Embryonic facial prominence (tissue), 1 donor: ENCODE results near the gene PARVA.

Experiments used
- DNase-seq: peaks from one replicate; pipeline ENCODE4 v3.0.0-alpha.2; 2016; ENCODE audit errors: extremely low spot score

Gene PARVA

DNA sequence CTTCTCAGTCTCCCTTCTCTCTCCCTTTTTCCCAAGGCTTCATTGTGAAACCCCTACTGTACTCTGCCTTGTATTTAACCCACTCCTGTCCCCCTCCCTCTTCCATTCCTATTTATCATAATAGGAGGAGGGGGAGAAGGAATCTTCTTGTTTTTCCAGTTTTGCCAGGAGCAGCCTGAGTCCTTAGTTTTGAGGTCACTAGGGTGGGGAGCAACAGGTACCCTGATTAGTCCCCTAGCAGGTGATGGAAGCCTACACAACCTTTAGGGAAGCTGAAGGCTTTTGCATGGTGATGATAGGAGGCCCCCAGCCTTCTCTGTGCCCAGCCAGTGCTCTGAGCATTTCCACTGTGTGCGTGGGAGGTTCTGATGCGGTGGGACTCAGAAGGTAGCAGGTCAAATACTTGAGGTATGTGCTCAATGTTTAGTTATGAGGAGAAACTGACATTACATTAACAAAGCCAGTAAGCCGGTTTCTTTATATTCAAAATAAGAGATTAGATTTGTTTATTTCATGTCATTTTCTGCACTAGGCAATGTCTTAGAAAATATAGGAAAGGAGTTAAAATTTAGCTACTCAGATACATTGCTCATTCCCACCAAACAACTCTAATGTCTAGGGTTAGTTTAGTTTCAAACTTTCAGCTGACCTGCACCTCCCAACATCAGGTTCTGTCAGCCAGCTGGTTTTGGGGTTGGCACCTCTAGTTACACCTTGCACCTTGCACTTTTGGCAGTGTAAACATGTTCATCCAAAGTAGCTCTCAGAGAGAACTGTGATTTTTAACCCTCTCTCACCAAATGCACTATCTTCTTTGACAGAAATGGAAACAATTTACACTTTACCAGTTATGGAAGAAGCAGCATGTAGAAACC is 26.0 kb downstream of the PARVA start:
- no peak for DNase-seq

GRCh38 chr11:12403997-12404350 is 26.6 kb downstream of the PARVA start:
- no peak for DNase-seq

DNA sequence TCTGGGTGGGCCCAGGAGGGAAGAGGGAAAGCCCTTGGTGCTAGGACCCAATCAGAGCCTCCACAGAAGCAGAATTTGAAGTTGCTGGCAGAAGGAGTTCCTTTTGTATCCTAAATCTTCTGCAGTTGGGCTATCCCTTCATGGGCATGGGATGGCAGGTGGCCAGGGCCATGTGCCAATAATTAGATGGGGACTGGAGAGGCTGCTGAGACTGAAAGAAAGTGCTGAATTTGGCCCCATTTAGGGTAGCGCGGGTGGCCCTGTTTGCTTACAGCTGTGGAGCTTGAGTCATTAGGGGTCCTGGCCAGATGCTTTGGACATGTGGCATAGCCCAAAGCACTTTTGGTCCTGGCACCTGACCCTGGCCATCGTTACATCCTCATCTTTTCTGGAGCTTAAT is 27.1 kb downstream of the PARVA start:
- DNase-seq: no peak

GRCh38 chr11:12408156-12408770 is 30.9 kb downstream of the PARVA start:
- DNase-seq: no peak

GRCh38 chr11:12409621-12410005 is 32.2 kb downstream of the PARVA start:
- no peak for DNase-seq

GRCh38 chr11:12410006-12410728 is 32.8 kb downstream of the PARVA start:
- no peak for DNase-seq

DNA sequence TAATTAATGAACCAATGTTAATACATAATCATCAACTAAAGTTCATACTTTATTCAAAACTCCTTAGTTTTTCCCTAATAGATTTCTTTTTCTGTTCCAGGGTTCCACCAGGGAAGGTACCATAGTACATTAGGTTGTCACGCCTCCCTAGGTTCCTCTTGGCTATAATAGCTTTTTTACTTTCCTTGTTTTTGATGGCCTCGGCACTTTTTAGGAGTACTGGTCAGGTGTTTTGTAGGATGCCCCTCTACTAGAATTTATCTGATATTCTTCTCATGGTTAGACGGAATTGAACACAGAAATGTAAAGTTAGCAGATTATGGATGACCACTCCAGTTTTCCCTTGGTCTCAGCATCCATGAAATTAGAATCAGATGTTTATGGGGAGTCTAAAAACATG is 34.0 kb downstream of the PARVA start:
- DNase-seq: no peak

DNA sequence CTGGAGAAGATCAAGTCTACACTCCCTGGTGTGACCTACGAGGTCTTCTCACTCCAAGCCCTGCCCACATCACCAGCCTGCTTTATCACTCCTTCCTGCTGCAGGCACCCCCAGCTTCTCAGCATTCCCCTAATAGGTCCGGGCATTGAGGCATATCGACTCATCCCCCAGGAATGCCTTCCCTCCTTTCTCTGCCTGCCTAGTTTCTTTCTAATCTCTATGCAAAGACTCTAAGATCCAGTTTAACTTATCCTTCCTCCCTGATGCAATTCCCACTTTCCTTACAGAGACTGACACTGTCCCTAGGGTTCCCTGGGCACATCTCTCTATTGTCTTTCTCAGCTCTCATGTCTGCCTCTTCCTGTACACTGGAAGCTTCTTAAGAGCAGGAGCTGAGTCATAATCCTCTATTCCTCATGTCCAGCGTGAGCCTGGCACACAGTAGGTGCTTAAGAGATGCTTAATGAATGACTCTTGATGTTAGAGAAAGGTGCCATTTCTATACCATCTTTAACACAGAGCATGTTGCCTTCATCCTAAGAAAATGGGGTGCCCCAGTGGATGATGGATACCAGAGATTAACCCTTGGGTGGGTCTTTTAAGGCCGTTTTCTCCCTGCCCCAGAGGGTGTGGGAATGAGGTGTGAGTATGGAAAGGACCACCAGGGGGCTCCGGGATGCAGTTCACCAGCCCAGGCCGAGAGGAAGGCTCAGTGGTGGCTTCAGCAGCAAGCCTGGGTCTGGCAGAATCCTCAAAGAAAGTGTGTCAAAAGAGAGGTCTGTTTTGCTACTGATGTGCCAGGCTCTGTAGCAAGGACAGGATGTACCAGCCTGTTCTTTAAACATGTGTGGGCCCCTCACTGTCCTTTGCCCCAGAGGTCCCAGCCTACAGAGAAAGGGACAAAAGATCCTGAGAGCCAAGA is 34.7 kb downstream of the PARVA start:
- DNase-seq: no peak

DNA sequence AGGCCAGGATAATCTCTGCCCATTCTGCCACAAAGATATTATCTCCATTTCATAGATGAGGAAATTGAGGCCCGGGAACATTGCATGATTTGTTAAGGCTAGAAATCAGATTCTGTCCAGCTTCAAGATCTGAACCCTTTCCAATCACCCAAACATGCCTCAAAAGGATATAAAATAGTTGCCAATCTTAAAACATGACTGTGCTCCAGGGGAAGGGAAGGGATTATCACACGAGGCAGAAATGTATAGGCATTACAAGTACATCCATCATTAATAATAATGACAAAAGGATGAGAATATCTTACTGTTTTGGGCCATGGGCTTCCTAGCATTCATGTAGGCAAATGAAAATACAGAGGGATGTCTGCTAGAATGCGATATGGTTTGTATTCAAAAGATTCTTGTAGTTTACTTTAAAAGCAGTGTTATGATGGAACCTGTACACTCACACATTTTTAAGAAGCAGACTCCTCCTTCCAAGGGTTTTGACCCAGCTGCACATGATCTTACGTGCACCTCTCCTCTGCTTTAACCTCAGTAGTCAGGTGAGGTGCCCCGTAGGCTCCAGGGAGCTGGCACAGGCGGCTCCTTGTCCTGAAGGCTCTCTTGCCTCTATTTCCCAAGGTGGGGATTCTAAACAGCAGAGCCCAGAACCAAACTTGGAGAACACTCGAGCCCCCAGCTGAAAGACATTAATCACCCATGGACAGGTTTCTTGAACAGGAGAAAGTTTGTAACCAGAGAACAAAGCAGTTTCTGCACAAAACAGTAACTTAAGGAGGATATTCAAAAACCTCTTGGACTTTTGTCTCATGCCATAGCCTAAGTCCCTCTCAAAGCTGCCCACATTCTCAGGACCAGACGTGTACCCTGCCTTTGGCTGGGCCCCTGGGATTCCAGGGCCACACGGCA is 36.0 kb downstream of the PARVA start:
- no peak for DNase-seq

DNA sequence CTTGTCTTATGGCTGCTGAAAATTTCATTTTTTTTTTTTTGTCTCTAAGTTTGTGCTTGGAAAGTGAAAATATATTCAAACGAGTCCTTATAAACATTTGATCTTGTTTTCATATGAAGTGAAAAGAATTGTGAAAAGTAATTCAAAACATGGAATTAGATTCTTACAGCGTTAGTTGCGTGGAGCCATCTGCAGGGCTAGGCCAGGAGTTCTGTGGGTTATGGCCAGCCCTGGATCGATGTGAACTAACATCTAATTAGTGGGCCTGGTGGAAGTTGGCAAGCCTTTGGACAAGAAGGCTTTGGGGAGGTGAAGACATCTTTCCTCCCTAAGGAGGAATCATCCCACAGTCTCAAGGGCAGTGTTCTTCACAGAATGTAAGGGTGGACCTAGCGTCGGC is 37.2 kb downstream of the PARVA start:
- no peak for DNase-seq

DNA sequence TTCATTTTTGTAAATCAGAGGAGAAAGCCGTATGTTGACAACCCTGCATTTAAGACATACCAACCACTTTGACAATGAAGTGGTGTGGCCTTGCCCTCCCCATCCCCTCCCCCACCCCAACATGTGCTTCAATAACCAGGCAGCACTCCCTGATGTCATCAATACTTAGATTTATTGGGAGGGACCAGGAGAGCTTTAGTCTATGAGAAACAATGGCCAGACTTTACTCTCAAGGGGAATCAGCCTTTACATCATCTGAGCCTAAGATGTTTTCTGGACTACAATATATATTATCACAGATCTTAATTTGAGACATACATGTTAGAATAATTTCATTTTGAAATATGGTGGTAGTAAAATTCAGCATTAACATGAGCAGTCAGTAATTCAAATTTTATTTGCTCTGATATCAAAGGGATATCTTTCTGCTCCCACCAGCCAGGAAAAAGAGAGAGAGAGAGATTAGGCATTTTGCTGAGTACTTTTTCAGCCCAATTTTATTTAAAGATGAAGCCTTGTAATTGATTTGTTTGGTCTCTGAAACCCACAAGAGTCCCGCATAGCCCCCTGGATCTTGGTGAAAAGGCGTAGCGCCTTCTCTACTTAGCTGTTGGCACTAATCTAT is 38.1 kb downstream of the PARVA start:
- DNase-seq: no peak

DNA sequence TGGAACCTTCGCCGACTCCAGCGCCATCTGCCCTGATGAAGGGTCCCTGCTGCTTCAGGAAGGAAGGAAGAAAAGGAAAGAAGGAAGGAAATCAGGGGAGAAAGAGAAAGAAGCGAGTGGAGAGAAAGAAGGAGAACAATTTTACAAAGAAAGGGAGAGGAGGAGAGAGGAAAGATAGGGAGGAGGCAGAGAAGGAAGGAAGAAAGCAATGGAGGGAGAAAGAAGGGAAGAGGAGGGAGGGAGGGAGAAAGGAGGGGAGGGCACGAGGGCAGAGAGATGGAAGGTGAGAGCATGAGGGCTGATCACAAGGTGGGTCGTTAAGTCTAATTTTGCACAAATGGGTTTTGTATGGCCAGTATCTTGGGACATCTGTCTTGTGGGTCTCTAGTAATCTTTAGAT is 39.2 kb downstream of the PARVA start:
- DNase-seq: no peak

DNA sequence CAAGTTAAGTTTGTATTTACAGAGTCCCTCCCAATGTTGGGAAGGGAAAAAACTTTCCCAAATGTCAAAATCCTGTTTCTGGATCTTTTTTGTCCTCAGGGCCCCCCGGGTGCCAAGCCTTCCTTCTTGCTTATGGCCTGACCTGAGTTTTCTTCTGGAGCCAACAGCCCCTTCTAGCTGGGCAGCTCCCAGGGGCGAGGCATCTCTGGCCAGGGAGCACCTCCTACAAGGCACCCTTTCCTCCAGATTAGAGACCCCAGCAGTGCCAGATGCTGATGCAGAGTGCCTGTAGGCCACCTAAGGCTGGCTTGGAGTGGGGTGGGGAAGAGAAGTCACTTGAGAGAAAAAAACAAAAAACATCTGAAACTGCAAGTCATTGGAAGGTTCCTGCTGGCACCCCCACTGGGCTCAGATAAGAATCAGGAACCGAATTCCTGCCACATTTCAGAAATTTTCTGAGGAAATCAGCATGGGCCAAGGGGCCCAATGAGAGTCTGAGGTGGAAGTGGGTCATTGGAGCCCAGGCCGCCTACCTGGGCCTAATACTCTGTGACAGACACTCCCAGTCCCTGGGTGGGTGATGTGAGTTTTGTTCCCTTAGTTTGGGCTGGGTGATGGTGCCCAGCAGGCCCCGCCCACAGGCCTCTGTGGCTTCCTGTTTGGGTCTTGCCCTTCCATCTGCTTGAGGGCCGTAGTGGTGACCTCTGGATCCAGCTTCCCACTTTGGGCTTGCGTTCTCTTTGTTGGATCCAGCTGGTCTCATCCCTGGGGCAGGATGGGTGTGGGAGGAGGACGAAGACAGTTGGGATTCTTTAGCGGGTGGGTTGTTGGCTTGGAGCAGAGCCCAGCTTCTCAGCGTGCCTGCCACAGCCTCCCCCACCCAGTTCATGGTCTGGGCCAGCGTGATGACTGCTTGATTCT is 40.6 kb downstream of the PARVA start:
- DNase-seq: no peak

DNA sequence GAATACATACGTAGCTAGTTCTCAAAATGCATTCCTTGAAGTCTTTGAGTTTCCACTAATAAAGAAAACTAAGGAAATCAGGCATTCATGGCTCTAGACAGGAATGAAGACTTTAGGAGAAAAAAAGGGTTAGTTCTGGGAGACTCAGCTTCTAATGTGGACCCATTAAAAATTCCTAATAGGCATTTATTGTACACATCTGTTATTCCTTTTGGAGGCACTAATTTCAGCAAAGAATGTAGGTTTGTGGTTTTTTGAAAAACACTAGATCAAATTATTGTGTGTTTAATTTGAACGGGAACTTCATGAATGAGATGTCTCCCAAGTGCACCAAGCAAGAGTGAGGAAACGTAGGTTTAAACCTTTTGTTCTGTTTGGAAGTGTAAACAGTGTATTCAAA is 42.7 kb downstream of the PARVA start:
- DNase-seq: no peak

GRCh38 chr11:12420706-12421105 is 43.3 kb downstream of the PARVA start:
- DNase-seq: no peak

GRCh38 chr11:12421386-12421785 is 44.0 kb downstream of the PARVA start:
- no peak for DNase-seq

DNA sequence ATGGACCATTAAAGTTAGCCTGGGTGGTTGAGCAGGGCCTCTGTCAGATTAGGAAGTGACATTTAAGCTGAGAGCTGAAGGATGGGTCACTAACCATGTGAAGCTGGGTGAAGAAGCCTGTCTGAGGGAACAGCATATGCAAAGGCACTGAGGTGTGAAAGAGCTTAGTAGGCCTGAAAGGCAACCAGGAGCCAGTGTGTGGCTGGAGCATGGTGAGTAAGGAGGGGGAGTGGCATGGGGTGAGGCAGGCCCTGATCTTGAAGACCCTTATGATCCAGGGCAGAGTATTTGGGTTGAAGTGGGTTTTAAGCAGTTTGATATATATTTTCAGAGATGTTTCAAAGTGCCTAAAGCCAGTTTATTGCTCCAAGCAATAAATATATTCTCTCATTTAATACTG is 48.8 kb downstream of the PARVA start:
- DNase-seq: no peak

- no peak for DNase-seq
These were observed 51.8 kb downstream of the PARVA start for GRCh38 chr11:12429155-12429554.

DNA sequence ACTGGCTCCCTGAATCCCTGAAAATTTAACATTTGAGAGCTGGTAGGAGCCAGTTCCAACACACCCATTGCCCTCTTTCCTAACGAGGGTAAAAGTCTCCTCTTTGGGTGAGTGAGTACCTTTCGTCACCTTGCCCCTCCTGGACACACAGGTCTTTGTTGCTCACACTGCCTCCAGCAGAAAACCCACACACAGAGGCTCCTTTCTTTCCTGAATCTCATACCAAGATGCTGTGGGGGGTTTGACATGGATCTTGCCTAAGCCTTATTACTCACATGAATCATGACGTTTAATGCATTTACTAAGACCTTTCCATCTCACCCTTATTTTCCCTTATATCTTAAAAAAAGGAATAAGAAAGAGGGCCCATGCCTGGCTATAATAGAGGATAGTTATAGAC is 53.0 kb downstream of the PARVA start:
- no peak for DNase-seq
